Loucy (cell line): ENCODE data around the gene AP2A1.

Experiments used
- EZH2phosphoT487 ChIP-seq: fragments of 200-600 bp; IDR thresholded peaks from 2 replicates; pipeline ENCODE4 v1.6.1; 2018; ENCODE audit warnings: antibody characterized with exemption, mild to moderate bottlenecking, moderate library complexity, borderline replicate concordance
- TF ChIP-seq, protein P1 (sequence below): fragments of 200-600 bp; sonication (generic); conservative IDR thresholded peaks from 2 replicates; pipeline ENCODE4 v1.5.1; 2014; ENCODE audit warnings: mild to moderate bottlenecking, antibody characterized with exemption, low read length

DNA sequence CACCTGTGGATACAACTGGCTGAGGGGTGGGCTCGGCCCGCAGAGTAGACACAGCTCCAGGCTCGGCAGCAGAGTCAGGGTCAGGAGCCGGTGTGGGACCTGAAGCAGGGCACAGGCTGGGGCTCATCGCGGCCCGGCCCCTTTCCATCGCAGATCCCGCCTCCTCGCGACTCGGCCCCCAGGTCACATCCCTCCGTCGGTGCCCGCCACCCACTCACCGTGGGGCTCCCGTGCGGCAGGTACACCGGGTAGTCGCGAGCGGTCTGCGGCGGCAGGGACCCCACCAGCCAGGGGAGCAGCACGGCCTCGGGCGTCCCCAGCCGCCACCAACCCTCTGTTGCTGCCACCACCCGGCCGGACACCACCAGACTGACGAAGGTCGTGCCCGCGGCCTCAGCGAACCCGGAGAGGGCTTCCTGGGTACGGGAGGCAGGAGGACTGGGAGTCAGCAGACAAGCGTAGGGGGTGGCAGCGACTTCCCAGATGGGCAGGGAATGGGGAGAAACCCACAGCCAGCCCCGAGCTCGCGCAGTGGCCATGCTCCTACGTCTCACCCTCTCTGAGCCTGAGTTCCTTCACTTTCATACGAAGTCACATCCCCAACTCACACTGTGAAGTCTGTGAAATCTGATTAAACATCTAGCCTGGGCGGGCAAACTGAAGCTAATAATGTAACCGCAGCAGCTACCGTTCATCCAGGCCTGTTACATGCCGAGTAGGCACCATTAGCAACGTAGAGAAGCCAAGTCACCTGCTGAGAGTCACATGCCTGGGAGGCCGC, 42.5 kb downstream of the AP2A1 start:
- TF ChIP-seq, protein P1, sequence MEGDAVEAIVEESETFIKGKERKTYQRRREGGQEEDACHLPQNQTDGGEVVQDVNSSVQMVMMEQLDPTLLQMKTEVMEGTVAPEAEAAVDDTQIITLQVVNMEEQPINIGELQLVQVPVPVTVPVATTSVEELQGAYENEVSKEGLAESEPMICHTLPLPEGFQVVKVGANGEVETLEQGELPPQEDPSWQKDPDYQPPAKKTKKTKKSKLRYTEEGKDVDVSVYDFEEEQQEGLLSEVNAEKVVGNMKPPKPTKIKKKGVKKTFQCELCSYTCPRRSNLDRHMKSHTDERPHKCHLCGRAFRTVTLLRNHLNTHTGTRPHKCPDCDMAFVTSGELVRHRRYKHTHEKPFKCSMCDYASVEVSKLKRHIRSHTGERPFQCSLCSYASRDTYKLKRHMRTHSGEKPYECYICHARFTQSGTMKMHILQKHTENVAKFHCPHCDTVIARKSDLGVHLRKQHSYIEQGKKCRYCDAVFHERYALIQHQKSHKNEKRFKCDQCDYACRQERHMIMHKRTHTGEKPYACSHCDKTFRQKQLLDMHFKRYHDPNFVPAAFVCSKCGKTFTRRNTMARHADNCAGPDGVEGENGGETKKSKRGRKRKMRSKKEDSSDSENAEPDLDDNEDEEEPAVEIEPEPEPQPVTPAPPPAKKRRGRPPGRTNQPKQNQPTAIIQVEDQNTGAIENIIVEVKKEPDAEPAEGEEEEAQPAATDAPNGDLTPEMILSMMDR: no peak
- no peak for TF ChIP-seq EZH2phosphoT487
